Type B pancreatic cell (in vitro differentiated cells): ENCODE results near the gene SH3GL3. TPM values are rescaled to one million over a fixed set of nuclear protein-coding genes. Genes with fewer than 3 reads are reported as not detected.

Experiments used
- DNase-seq: peaks from one replicate; pipeline ENCODE4 v3.0.0; 2021; ENCODE audit warnings: mixed read lengths; ENCODE audit not compliant: unreplicated experiment; ENCODE audit errors: extremely low spot score
- H3K27ac Mint-ChIP-seq: 2 replicates; pipeline ENCODE4 v1.8.0; 2021; ENCODE audit warnings: mild to moderate bottlenecking, mixed read lengths
- H3K27me3 Mint-ChIP-seq: 2 replicates; pipeline ENCODE4 v1.8.0; 2021; ENCODE audit warnings: mixed read lengths
- H3K36me3 Mint-ChIP-seq: 2 replicates; pipeline ENCODE4 v1.8.0; 2021; ENCODE audit warnings: mixed read lengths
- H3K4me1 Mint-ChIP-seq: one replicate; pipeline ENCODE4 v1.8.0; 2021; ENCODE audit warnings: mixed read lengths; ENCODE audit not compliant: unreplicated experiment
- H3K4me3 Mint-ChIP-seq: 2 replicates; pipeline ENCODE4 v1.8.0; 2021; ENCODE audit warnings: mild to moderate bottlenecking, mixed read lengths
- H3K9me3 Mint-ChIP-seq: 2 replicates; pipeline ENCODE4 v1.8.0; 2021; ENCODE audit warnings: mixed read lengths
- CTCF ChIP-seq: fragments of 200-600 bp; sonication (generic); conservative IDR thresholded peaks from 2 replicates; pipeline ENCODE4 v1.5.0; 2021; ENCODE audit warnings: antibody characterized with exemption, mild to moderate bottlenecking
- total RNA-seq: library from RNA; stranded (reverse); gene quantifications from 2 replicates; pipeline ENCODE4 v1.2.1, GENCODE V29; 2021; ENCODE audit warnings: low replicate concordance

Gene SH3GL3
- total RNA-seq, 1 donor from 2014 or later = 10.0 TPM

GRCh38 chr15:83571820-83572707 lies 124.9 kb downstream of the SH3GL3 start:
- peak; percentile 70 for TF ChIP-seq CTCF
- no peaks in the 10 kb centered on the region for H3K4me1 Mint-ChIP-seq
- no peaks in the 10 kb centered on the region for H3K36me3 Mint-ChIP-seq
- H3K27me3 Mint-ChIP-seq = no peaks in the 10 kb centered on the region
- no peaks in the 10 kb centered on the region for H3K9me3 Mint-ChIP-seq
- DNase-seq = no peak
- H3K4me3 Mint-ChIP-seq = no peak overlapping the region
- H3K27ac Mint-ChIP-seq = no peak overlapping the region

GRCh38 chr15:83574345-83574744 lies 127.2 kb downstream of the SH3GL3 start:
- Mint-ChIP-seq H3K4me3 (no peak overlapping the region), H3K27me3 (no peaks in the 10 kb centered on the region), H3K27ac (no peak overlapping the region), H3K4me1 (no peaks in the 10 kb centered on the region), H3K36me3 (peaks cover under 1% of the 10 kb centered on the region), H3K9me3 (no peaks in the 10 kb centered on the region)
- DNase-seq = no peak
- TF ChIP-seq CTCF = no peak

- TF ChIP-seq CTCF = no peak
- peaks cover 4% of the 10 kb centered on the region for H3K36me3 Mint-ChIP-seq
- no peaks in the 10 kb centered on the region for H3K4me1 Mint-ChIP-seq
- H3K9me3 Mint-ChIP-seq = no peaks in the 10 kb centered on the region
- no peak for DNase-seq
- no peaks in the 10 kb centered on the region for H3K27me3 Mint-ChIP-seq
- H3K4me3 Mint-ChIP-seq = no peak overlapping the region
- no peak overlapping the region for H3K27ac Mint-ChIP-seq
These were observed 131.6 kb downstream of the SH3GL3 start for GRCh38 chr15:83578691-83579090.

GRCh38 chr15:83581381-83581780 lies 134.2 kb downstream of the SH3GL3 start:
- no peak overlapping the region for H3K4me3 Mint-ChIP-seq
- no peak overlapping the region for H3K27ac Mint-ChIP-seq
- TF ChIP-seq CTCF = no peak
- H3K27me3 Mint-ChIP-seq = no peaks in the 10 kb centered on the region
- peaks cover 4% of the 10 kb centered on the region for H3K4me1 Mint-ChIP-seq
- H3K36me3 Mint-ChIP-seq = peaks cover 4% of the 10 kb centered on the region
- DNase-seq = no peak
- no peaks in the 10 kb centered on the region for H3K9me3 Mint-ChIP-seq

- Mint-ChIP-seq H3K9me3 (no peaks in the 10 kb centered on the region), H3K36me3 (peaks cover 4% of the 10 kb centered on the region), H3K4me3 (no peak overlapping the region), H3K27ac (no peak overlapping the region), H3K27me3 (no peaks in the 10 kb centered on the region), H3K4me1 (peaks cover 4% of the 10 kb centered on the region)
- no peak for TF ChIP-seq CTCF
- no peak for DNase-seq
These were observed 135.2 kb downstream of the SH3GL3 start for GRCh38 chr15:83582381-83582780.
